Stimulated activated CD8-positive, alpha-beta memory T cell treated with anti-CD3 and anti-CD28 coated beads, Interleukin-7, amount 100 ng/mL, for 4 hours (primary cell): Measurements from ENCODE around the gene RNASEH2A.

ENCODE experiments used
- DNase-seq, 2 donors: peaks; one replicate each; pipeline ENCODE4 v3.0.0-alpha.2; 2020; ENCODE audit warnings: low read depth in 2 of 2

Gene RNASEH2A

DNA sequence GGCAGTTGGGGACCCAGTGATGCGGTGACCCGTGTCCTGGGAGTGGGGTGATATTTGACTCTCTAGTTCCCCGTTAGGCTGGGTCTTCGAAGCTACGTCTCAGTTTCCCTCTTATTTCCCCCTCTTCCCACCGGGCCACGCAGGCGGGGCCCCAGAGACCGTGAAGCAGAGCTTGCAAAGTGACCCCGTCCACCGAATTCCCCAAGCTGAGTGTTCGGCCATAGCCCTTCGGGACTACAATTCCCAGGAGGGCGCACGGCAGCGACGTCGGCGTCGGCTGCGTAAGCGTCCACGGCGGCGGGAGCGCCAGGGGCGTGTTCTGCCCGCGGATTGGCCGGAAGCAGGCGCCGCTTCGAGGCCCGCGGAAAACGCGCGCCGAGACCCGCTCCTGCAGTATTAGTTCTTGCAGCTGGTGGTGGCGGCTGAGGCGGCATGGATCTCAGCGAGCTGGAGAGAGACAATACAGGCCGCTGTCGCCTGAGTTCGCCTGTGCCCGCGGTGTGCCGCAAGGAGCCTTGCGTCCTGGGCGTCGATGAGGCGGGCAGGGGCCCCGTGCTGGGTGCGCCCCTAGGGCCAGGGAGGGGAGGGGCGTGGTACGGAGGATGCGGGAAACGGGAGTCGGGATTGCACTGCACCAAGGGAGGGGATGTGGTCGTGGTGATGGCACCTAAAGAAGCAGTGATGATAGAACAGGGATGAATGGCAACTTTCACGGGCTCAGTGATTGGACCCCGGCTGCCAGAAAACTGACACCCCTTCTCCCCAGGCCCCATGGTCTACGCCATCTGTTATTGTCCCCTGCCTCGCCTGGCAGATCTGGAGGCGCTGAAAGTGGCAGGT lies at the start of gene RNASEH2A:
Gene RNASEH2A, plus strand, starts transcription at position 343 of the 840 bp plus-strand sequence. Its CDS starts 90 bp downstream, at position 433.
- DNase-seq, result peak; percentile 64 to 83

GRCh38 chr19:12757544-12758274 lies 48.7 kb upstream of the RNASEH2A start:
- peak in 1 of 2 donors; percentile 40 for DNase-seq

DNA sequence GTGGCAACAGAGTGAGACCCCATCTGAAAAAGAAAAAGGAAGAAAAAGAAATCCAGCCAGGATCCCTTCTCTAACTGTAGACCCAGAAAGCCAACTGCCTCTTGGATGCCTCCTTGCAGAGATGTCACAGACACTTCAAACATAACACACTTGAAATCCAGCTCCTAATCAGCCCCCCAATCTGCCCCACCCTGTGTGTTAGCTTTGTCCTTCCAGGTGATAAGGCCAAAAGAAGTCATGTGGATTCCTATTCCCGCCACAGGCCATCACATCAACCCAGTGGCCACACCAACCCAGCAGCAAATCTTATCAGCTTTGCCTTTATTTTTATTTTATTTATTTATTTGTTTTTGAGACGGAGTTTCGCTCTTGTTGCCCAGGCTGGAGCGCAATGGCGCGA lies 46.7 kb upstream of the RNASEH2A start:
- no peak for DNase-seq

DNA sequence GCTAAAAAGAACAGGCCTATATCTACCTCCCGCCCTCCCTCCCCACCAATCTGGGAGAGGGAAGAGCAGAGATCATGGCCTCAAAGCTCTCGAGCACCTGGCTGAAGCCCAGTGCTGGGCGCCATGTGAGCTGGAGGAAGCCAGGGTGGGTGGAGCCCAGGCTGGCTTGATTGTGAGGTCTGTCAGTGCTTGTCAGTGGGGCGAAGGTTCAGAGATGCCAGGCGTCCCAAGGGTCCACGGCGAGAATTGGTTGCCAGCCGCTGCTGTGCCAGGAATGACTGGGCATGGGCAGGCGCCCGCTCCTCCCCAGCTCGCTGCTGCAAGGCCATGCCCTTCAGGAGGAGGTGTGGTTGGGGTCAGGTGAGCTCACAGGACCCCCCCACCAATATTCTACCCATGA lies 43.3 kb upstream of the RNASEH2A start:
- DNase-seq, result no peak

- DNase-seq, result no peak
Observed at GRCh38 chr19:12764698-12765097, 41.7 kb upstream of the RNASEH2A start.

- peak in 1 of 2 donors; percentile 70 for DNase-seq
Observed at GRCh38 chr19:12766051-12766521, 40.3 kb upstream of the RNASEH2A start.

GRCh38 chr19:12767150-12767549 lies 39.2 kb upstream of the RNASEH2A start:
- DNase-seq, result no peak

GRCh38 chr19:12767666-12768065 lies 38.7 kb upstream of the RNASEH2A start:
- no peak for DNase-seq

GRCh38 chr19:12769689-12770088 lies 36.7 kb upstream of the RNASEH2A start:
- peak in 1 of 2 donors; percentile 62 for DNase-seq

GRCh38 chr19:12770922-12771321 lies 35.5 kb upstream of the RNASEH2A start:
- DNase-seq, result no peak

GRCh38 chr19:12772323-12772722 lies 34.1 kb upstream of the RNASEH2A start:
- DNase-seq, result no peak

DNA sequence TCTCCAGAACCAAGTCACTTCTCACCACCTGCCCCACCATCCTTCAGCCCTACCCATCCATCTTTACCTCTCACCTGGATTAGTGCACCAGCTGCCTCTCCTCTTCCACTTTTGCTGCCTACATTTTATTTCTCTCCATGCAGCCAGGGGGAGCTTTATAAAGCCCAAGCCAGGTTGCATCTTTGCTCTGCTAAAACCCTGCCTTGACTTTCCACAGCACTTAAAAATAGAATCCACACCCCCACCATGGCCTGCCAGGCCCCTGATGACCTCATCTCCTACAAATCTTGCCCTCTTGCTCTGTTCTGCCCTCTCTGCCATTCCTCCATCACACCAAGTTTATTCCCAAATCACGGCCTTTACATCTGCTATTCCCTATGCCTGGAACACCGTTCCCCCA lies 32.8 kb upstream of the RNASEH2A start:
- DNase-seq, result no peak

GRCh38 chr19:12774588-12775555 lies 31.5 kb upstream of the RNASEH2A start, which contains the start of gene HOOK2:
Gene HOOK2 (minus strand): TSS chr19:12775552. CDS start chr19:12775449, 103 bp downstream.
- DNase-seq, result no peak

GRCh38 chr19:12777217-12778016 lies 29.0 kb upstream of the RNASEH2A start:
- DNase-seq, result peak in 1 of 2 donors; percentile 75

- no peak for DNase-seq
Observed at GRCh38 chr19:12778017-12778904, 28.1 kb upstream of the RNASEH2A start.

DNA sequence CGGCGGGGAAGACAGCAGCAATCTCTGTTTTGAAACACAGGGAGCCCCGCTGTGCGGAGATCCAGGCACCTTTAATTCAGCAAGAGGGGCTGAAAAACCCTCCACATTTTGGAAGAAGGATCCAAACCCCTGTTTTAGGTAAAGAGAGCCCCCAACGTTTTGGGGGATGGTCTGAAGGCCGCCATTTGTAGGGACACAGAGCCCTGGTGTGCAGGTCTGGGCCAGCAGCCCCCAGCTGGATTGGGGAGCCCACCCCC lies 27.6 kb upstream of the RNASEH2A start:
- no peak for DNase-seq

- DNase-seq, result no peak
Observed at GRCh38 chr19:12779162-12779993, 27.0 kb upstream of the RNASEH2A start.

- no peak for DNase-seq
Observed at GRCh38 chr19:12782174-12782423, 24.3 kb upstream of the RNASEH2A start.
